NAMALWA (cell line): ENCODE data around the gene ELL.
A peak's percentile ranks its signal among the peaks of the same experiment; 100 is the strongest.

Experiments used
- DNase-seq: peaks from one replicate; pipeline ENCODE4 v3.0.0-alpha.2; 2015; ENCODE audit warnings: low spot score

Gene ELL

DNA sequence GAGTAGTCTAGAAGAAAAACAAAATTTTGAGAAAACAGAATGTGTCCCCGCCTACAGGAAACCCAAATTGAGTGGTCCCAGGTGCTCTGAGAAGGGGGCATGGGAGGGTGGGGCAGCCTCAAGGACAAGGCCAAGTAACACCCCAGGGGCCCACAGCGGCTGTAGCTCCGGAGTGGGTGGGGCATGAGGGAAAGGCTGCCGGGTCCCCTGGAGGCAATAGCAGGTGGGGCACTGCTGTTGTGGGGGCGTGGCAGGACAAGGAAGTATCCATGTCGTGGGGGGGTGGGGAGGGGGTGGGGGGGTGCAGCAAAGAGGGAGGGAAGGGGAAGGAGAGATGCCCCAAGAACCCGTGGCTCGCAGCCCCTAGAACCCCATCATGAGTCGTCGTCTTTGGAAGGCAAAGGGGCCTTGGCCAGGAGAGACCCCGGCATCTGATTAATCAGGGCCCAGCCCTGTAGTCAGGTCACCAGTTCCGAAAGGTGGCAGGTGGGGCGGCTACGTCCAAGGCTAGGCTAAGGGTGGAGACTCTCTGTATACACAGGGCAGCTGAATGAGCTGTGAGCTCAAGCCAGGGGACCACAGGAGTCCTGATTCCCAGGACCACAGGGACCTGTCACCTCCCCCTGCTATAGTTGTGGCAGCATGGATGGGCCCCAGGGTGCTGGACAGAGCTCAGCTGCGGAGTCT is 76.5 kb downstream of the ELL start:
- peak; percentile 60 for DNase-seq

DNA sequence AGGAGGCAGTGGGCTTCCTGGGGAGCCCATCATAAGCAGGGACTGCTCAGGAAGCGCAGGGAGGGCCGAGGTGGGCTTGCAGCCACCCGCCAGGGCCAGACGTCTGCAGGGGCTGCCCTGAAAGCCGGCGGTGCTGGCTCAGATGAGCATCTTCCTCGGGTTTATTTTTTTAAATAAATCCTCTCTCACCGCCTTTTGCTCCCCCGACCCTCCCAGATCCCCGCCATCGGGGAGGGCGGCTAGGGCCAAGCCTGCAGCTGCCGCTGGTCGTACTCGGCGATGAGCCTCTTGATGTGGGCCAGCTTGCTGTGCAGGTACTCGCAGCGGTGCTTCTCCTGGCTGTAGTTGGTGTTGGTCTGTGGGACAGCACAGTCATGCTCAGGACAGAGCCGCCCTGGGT is 77.4 kb downstream of the ELL start:
- peak; percentile 55 for DNase-seq

DNA sequence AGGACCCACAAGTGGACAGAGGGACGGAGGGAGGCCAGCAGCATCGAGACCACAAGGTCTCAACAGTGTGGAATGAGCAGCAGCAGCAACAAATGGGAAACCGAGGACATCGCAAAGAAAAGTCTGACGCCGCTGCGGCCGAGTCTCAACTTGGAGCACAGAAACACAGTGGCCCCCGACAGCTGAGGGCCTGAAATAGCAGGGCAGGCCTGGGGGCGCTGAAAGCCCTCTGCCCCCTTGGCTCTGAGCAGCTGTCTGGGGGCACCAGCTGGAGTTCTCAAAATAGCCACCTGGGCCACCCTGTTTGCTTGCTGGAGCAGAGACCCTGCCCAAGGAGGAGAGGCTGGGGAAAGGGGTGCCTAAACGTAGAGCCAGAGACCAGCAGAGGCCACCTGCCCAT is 78.0 kb downstream of the ELL start:
- DNase-seq: peak; percentile 87

DNA sequence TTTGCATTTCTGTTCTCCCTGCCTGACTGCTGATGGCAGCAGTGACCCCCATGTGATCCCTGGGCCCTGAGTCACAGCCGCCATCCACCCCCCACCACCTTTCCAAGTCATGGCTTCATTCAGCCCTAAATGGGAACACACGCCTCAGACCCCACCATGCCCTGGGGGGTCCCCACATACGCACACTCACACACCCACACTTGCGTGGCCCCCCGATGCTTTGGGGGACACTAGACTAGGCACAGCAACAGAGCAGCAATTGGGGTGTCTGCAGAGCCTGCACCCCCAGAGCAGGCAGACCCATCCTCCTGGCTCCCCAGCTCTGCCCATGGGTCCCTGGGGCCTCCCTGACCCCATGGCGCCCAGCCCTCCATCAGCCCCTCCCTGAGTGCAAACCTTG is 78.5 kb downstream of the ELL start:
- no peak for DNase-seq

DNA sequence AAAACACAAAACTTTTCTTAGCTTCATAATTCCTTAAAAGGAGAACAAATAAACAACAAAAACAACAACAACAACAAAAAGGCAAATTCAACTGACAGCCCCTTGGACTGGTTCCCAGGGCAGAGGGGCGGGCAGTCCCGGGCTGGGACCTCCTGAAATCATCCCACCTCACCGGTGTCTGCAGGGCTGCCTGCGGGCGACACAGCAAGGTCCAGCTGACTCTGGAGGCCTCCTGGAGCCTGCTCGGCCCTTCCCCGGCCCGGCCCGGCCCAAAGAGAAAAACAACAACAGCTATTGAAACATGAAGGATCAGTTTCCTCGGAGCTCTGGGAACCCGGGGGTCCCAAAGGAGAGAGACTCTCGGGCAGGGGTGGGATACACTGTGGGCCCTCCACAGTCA is 78.9 kb downstream of the ELL start:
- no peak for DNase-seq

DNA sequence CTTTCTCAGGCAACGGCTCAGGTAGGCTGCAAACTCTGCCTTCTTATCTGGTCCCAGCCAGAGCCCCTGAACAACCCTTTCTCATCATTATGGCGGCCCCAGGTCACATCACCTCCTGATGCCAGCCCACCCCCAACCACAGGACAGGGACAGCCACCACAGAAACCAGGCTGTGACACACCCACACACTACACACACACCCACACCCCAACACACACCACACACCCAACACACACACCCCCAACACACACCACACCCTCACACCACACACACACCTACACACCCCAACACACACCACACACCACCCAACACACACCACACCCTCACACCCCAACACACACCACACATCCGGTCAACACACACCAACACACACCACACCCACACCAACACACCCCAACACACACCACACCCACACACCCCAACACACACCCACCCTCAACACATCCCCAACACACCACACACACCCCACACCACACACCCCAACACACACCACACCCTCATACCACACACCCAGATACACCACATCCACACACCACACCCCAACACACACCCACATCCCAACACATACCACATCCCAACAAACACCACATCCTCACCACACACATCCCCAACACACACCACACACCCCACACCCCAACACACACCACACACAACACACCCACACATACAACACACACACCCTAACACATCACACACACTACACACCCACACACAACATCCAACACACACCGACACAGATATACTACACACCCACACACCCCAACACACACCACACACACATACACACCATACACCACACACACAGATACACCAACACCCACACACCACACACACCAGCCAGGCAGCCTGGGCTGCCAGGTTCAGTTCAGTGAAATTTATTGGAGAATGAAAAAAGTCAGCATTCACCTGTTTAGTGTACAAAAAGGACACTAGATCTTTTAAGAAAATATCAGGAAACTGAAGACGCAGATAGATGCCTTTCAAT is 79.8 kb downstream of the ELL start:
- DNase-seq: no peak

DNA sequence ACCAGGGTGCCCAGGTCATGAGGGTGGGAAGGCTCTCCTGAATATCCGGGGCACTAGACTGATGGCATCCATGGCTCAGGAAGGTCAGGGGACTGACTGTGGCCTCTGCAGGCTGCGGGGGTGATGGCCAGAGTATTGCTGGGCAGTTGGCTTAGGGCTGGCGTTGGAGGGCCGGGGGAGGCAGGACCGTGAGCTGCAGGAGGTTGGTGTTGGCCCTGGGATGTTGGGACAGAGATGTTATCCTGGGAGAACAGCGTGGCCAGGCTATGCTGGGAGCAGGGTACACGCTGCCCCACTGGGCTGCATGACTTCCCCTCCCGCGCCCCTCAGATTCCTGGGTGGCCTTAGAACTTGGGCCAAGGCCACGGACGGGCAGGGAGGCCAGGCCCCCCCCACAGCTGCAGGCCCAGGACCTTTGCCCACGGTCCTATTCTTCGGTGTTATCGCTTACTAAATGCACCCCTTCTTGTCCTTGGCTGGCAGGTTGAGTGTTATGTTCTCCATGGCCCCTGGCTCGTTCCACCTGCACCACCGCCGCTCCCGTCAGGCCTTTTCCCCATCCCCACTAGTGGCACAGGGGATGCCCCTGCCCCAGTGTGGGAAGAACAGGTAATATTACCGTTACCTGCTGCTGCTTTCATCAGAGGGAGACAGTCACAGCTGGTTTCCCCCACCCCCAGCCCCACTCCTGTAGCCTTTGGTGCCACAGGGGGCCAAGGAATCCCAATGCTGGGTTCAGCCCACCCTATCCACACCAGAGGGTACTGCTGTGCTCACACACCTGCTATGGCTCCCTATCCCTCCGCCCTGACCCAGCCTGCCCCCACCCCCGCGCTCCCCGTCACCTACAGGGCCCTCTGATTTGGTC is 80.7 kb downstream of the ELL start:
- DNase-seq: no peak

DNA sequence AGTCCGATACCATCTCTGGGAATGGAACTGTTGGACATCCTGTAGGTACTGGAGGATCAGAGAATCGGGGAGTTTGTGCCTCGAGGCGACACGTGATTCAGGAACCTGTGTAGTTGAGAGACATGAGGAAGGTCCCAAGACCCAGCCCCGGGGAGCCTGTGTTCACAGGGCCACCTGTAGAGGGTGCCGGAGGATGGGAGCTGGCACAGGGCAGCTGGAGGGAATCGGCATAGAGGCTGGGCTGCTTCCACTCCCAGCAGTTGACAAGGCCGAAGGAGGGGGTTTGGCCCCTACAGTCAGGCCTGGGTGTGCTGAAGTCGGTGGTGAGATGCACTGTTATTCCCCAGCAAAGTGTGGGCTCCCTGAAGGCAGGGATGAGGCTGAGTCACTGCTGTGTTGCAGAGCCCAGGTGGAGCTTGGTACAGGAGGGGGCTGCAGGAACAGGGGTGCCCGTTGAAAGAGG is 81.4 kb downstream of the ELL start:
- DNase-seq: no peak

DNA sequence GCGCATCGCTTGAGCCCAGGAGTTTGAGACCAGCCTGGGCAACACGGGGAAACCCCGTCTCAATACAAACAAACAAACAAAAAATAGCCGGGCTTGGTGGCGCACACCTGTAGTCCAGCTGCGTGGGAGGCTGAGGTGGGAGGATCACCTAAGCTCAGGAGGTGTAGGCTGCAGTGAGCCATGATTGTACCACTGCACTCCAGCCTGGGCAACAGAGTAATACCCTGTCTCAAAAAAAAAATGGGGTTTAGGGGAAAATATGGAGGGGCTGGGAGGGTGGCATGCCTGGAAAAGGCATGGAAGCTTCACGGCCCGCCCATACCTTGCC is 82.0 kb downstream of the ELL start:
- no peak for DNase-seq

DNA sequence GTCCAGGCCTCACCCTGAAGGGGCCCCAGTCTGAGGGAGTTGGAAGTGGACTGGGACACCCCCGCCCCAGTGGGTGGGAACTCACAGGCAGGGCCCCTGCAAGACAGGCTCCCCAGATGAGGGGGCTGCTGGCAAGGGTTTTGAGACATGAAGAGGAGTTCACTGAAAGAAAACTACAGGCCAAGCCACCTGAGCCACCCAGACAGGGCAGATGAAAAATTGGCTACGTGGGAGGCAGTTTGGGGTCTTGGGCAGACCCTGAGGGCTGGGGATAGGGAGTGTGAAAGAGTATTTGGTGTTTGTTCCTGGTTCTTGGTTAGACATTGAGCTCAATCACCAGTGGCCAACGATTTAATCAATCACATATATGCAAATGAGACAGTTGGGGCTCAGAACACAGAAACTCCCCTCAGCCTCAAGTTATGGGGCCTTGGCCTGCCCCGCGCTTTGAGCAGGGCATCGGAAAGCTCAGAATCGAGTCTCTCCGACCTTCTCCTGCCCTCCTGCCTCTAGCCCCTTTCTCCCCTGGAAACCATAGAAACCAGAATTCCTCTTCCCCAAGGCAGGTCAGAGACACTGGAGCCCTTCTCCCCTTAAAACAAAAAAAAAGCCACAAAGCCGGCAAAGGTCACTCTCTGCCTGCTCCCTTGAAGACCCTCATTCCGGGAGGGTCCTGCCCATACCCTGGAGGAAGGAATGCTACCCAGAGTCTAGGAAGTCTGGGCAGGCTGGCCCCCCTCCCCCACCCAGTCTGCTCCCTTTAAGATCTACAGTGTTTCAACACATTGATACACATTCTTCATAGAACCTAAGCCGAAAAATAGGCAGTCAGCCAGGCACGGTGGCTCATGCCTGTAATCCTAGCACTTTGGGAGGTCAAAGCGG is 82.6 kb downstream of the ELL start:
- DNase-seq: peak; percentile 70

DNA sequence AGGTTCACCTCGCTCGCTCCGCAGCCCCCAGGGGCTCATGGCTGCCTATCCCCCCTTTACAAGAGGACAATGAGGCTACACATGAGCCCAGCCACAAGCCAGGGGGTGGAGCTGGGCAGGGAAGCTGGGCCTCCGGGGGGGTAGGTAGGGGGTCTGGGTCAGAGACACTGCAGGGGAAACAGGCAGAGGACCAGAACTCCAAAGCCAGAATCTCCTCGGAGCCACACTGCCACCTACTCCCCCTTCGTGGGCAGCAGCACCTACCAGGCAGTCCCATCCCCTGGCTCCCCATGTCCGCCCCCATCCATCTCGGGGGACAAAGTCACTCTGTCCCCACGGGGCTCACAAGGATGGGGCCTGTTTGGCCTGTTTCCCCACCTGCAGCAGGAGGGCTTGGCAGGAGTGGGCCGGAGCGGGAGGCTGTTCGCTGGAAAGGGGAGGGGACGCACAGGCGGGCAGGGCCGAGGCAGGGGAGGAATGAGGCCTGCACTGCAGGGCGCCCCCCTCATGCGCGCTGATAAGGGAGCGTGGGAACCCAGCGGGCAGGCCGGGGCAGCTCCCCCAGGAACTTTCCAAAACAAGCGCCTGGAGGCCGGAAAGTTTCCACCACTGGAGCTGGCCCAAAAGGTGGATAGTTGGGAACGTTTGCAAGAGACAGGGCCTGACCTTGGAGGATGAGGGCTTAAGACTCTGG is 83.4 kb downstream of the ELL start:
- no peak for DNase-seq

DNA sequence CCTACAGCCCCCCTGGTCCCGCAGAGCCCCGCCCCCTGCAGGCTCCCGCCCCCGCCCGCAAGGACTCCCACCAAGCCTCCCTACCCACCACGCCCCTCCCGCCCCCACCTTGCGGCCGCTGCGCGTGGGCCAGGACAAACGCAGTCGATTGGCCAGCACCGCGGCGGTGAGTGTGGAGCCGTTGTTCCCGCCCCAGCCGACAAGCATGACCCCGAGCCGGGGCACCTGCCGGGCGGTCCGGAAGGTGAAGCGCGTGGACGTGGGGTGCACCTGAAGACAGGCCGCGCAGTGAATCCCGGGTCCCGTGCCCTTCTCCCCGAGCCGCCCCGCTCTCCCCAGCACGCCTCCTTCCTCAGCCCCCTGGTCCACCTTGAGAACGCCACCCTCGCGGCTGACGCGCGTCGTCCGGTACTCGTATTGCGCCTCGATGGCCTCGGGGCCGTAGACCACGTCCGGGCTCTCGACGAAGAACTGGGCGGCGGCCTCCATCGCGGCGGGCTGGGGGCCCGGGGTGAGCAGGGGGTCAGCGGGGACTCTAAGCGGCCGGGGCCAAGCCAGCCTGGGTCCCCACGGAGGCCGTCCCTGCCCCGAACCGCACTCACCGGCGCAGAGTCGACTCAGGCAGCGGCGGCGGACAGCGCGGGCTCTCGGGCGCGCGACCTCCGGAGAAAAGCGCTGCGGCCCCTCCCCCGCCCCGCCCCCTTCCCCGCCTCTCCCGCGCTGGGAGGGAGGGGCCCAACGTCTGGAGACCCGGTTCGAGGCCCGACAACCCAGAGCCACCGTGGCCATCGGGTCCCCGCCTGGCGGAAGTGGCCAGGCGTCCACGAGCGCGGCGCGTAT is 84.2 kb downstream of the ELL start, which contains the start of gene ISYNA1:
TSS of gene ISYNA1 (minus strand) at position 643 of the 840 bp plus-strand sequence. CDS start at position 489, 154 bp downstream.
- DNase-seq: no peak

DNA sequence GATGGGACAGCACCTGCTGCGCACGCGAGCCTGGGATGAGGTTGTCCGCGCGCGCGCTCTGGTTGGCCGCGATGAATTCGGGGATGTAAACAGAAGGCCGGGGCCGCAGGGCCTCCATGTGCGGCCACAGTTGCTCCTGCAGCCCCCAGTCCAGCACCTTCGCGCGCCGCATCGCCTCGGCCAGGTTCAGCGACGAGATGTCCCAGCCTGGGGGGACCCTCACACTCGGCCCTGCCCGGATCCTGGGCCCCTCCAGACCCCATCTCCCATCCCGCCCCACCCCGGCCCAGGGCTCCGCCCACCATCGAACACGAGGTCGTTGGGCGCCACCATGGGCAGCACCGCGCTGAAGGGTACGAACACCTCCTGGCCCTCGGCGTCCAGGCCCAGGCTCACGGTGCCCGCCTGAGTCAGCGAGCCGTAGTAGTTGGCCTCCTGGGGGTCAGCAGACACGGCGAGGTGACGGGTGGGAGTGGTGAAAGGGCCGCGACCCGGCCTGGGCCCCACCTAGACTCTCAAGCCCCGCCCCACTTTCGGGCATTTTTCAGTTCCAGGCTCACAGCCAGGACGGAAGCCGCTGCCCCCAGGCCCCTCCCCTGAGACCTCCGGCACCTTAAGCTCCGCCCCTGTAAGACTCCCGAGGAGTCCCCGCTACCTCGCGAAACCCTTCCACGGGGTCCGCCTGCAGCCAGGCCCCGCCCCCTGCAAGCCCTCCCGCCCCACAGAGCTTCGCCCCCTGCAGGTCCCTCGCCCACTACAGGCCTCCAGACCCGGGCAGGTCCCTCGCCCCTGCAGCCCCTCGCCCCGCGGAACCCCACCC is 85.0 kb downstream of the ELL start:
- peak; percentile 89 for DNase-seq

DNA sequence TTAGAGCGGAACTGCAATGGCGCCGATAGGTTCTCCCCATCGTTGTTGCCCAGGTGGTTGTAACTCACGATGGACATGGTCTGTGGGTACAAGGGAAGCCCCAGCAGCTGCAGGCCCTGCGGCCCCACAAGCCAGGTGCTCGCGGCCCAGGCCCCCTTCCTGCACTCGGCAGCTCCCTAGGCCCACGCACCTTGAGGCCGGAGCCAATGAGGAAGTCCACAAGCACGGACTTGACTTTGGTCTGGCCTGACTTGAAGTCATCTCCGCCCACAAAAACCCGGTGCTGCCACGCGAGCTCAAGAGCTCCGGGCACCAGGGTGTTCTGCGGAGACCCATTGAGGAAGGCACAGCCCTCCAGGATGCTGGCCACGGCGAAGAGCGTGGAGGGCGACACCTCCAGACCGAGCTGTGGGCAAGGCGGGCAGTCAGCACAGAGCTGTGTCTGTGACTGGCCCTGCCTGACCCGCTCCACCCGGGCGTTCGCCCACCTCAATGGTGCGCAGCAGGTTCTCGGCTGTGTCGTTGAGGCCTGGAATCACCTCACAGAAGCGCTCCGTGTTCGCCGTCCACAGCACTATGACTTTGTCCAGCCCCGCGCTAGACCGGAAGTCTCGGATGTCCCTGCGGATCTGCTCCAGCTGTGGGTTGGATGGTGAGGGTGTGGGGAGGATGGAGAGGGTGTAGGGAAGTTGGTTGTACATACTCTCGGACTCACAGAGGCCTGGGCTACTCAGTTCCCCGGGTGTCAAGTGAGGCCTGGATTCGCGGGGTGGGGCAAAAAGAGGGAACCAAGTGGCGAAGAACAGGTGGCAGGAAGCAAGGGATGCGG is 85.8 kb downstream of the ELL start:
- DNase-seq: no peak

DNA sequence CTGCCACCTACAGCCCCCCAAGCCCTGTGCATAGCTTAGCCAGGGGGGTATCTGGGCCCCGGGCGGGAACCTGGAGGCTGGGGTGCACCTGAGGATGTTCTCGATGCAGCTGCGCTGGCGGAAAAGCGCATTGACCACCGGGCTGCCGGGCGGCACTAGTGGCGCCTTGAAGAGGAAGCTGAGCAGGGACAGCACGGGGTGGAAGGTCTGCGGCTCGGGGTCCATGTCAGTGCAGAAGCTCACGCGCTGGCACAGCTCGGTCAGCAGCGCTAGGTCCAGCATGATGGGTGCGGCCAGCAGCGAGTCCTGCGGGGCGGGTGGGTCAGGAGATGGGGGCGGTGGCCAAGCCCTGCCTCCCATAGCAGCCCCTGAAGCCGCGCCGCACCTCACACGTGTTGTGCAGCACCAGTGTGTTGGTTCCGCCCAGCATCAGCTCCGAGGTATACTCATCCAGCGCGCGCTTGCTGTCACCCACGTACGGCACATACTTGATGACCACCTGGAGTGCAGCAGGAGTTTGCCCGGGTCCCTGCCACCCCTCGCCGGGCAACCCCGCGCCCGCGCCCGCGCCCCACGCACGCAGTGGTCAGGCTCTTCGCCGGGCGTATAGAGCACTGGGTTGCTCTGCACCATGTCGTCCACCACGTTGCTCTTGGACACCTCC is 86.6 kb downstream of the ELL start:
- DNase-seq: no peak

DNA sequence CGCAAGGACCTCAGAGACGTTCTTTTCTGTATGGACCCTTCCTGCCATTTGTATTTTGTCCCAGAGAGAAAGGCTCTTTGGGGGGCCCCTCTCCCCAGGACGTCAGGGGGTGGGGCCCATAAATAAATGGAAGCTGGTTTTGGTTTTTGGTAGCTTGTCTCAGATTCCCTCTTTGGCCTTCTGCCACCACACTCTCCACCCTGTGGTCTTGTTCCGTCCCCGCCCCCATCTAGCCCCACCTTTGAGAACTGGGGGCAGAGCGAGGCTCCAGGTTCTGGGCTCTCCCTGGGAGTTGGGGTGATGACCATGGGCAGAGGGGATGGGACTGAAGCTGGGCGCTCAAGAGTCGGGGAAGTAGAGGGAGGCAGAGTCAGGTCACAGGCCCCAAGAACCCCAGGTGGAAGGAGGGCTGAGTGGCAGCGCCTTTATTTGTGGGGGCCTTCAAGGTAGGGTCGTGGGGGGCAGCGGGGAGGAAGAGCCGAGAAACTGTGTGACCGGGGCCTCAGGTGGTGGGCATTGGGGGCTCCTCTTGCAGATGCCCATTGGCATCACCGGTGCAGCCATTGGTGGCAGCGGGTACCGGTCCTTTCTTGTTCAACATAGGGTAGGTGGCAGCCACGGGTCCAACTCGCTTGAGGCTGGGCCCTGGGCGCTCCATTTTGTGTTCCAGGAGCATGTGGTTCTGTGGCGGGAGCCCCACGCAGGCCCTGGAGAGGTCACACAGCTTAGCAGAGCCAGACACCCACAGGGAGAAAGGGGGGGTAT is 87.3 kb downstream of the ELL start:
- DNase-seq: no peak
